Astrocyte of the spinal cord (primary cell): ENCODE results near the gene ATG16L2.

ENCODE experiments used
- DNase-seq: peaks from one replicate; pipeline ENCODE4 v3.0.0; 2011; ENCODE audit warnings: low read depth, low spot score
- H3K4me3 ChIP-seq: 2 replicates; pipeline ENCODE4 v1.5.1; 2011; ENCODE audit warnings: low read depth, mild to moderate bottlenecking, low read length, moderate library complexity
- in situ Hi-C: cut with HindIII; loops from 2 replicates; pipeline ENCODE4 v1.10.0; 2017; ENCODE audit warnings: low sequenced_read_pairs
- TF ChIP-seq, protein P1 (sequence below): IDR thresholded peaks from 2 replicates; pipeline ENCODE4 v1.5.1; 2012; ENCODE audit warnings: low read depth, mild to moderate bottlenecking, low read length, inconsistent platforms

The ATG16L2 gene

GRCh38 chr11:72864702-72865655 lies 50.8 kb downstream of the ATG16L2 start:
- in situ Hi-C loops, result no loop called here
- TF ChIP-seq, protein P1, sequence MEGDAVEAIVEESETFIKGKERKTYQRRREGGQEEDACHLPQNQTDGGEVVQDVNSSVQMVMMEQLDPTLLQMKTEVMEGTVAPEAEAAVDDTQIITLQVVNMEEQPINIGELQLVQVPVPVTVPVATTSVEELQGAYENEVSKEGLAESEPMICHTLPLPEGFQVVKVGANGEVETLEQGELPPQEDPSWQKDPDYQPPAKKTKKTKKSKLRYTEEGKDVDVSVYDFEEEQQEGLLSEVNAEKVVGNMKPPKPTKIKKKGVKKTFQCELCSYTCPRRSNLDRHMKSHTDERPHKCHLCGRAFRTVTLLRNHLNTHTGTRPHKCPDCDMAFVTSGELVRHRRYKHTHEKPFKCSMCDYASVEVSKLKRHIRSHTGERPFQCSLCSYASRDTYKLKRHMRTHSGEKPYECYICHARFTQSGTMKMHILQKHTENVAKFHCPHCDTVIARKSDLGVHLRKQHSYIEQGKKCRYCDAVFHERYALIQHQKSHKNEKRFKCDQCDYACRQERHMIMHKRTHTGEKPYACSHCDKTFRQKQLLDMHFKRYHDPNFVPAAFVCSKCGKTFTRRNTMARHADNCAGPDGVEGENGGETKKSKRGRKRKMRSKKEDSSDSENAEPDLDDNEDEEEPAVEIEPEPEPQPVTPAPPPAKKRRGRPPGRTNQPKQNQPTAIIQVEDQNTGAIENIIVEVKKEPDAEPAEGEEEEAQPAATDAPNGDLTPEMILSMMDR, result no peak
- H3K4me3 ChIP-seq, result no peak overlapping the region
- peak; percentile 54 for DNase-seq

DNA sequence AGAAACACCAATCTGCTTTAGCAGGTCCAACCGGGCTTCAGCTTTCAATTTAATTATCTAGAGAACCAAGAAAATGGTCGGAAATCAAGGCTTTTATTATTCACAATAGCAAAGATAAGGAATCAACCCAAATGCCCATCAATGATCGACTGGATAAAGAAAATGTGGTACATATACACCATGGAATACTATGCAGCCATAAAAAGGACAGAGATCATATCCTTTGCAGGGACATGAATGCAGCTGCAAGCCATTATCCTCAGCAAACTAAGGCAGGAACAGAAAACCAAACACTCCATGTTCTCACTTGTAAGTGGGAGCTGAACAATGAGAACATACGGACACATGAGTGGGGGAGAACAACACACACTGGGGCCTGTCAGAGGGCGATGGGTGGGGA lies 53.8 kb downstream of the ATG16L2 start:
- TF ChIP-seq, protein P1, result no peak
- no peak for DNase-seq
- no peak overlapping the region for H3K4me3 ChIP-seq
- in situ Hi-C loops, result no loop called here

- in situ Hi-C loops, result no loop called here
- TF ChIP-seq, protein P1, result no peak
- no peak overlapping the region for H3K4me3 ChIP-seq
- DNase-seq, result no peak
Observed at GRCh38 chr11:72869831-72870230, 55.6 kb downstream of the ATG16L2 start.

- in situ Hi-C loops, result no loop called here
- H3K4me3 ChIP-seq, result no peak overlapping the region
- DNase-seq, result peak; percentile 32
- TF ChIP-seq, protein P1, result no peak
Observed at GRCh38 chr11:72871119-72871518, 56.9 kb downstream of the ATG16L2 start.

DNA sequence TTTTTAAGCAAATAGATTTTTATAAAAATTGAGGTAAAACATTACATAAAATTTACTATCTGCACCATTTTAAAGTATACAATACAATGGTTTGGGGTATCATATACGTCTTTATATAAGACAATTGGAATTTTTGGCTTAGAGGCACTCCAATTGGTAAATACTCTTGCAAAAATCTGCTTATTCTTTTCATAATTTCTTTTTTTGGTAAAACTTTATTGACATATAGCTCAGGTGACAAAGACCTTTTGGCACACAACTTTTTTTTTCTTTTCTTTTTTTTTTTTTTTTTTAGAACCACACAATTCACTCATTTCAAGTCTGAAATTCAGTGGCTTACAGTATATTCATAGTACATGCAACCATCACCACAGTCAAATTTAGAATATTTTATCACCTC lies 57.8 kb downstream of the ATG16L2 start:
- in situ Hi-C loops, result no loop called here
- DNase-seq, result no peak
- TF ChIP-seq, protein P1, result no peak
- H3K4me3 ChIP-seq, result no peak overlapping the region

DNA sequence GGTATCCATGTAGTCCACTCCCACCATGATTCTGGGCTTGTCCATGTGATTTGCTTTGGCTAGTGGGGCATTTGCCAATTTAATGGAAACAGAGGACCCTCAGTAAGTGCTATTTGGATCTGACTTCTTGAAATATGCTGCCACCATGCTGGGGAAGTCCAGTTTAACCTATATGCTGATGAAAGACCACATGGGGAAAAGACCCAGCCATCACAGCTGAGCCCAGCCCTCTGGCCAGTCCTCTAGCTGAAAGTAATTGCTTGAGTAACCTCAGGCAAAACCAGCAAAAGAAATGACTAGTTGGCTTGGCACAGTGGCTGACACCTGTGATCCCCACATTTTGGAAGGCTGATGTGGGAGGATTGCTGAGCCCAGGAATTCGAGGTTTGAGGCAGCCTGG lies 61.5 kb downstream of the ATG16L2 start:
- TF ChIP-seq, protein P1, result no peak
- no peak overlapping the region for H3K4me3 ChIP-seq
- in situ Hi-C loops, result no loop called here
- no peak for DNase-seq
